CD4-positive, alpha-beta T cell treated with Interleukin-4 for 1 hour (primary cell): ENCODE results near the gene TMC8.
"Not testable (repeated sequence)": the region's sequence is repeated elsewhere in the genome, so short reads cannot be mapped to it uniquely, and the experiment has no call there.

ENCODE experiments used
- DNase-seq, 2 donors: peaks; one replicate each; pipeline ENCODE4 v3.0.0-alpha.2; 2020 to 2022

TMC8 gene

GRCh38 chr17:78159575-78160158 lies 29.1 kb downstream of the TMC8 start:
- DNase-seq = no peak

- DNase-seq = no peak
Observed at GRCh38 chr17:78163881-78164747, 33.5 kb downstream of the TMC8 start.

- no peak for DNase-seq
Observed at GRCh38 chr17:78164748-78165607, 34.4 kb downstream of the TMC8 start.

GRCh38 chr17:78166416-78166815 lies 35.8 kb downstream of the TMC8 start:
- no peak for DNase-seq

- peak; percentile 85 to 87 for DNase-seq
Observed at GRCh38 chr17:78168242-78168902, 37.8 kb downstream of the TMC8 start, which contains the start of gene SYNGR2. Gene SYNGR2, plus strand, starts transcription at chr17:78168581. Its CDS starts 36 bp downstream, at chr17:78168617.

- peak; percentile 69 to 74 for DNase-seq
Observed at GRCh38 chr17:78168903-78169793, 38.6 kb downstream of the TMC8 start.

- DNase-seq = peak in 1 of 2 donors; percentile 48
Observed at GRCh38 chr17:78170692-78171590, 40.4 kb downstream of the TMC8 start.

- not testable (repeated sequence) for DNase-seq
Observed at GRCh38 chr17:78171591-78172248, 41.1 kb downstream of the TMC8 start.

GRCh38 chr17:78172249-78173051 lies 41.9 kb downstream of the TMC8 start:
- peak in 1 of 2 donors; percentile 58 for DNase-seq

- peak; percentile 42 to 51 for DNase-seq
Observed at GRCh38 chr17:78173097-78173715, 42.6 kb downstream of the TMC8 start.

GRCh38 chr17:78174346-78174869 lies 43.8 kb downstream of the TMC8 start:
- DNase-seq = peak in 1 of 2 donors; percentile 54

GRCh38 chr17:78174870-78175642 lies 44.5 kb downstream of the TMC8 start:
- DNase-seq = no peak

GRCh38 chr17:78175643-78175981 lies 45.0 kb downstream of the TMC8 start:
- DNase-seq = no peak

GRCh38 chr17:78176548-78177025 lies 46.0 kb downstream of the TMC8 start:
- DNase-seq = peak; percentile 79 to 81

- no peak for DNase-seq
Observed at GRCh38 chr17:78179372-78179771, 48.8 kb downstream of the TMC8 start.

GRCh38 chr17:78180083-78180482 lies 49.5 kb downstream of the TMC8 start:
- DNase-seq = no peak

GRCh38 chr17:78180508-78180907 lies 49.9 kb downstream of the TMC8 start:
- no peak for DNase-seq
